ENCODE data around the gene GPATCH2.

GRCh38 chr1:217435204-217435603, 195.7 kb downstream of the GPATCH2 start:
- TF ChIP-seq CTCF (IDR thresholded peaks at IDR 0.05): no peak
- TF ChIP-seq ZFX (IDR thresholded peaks at IDR 0.05; ENCODE audit: borderline replicate concordance): no peak

Measured in 22Rv1 (cell line).